GM10266 (cell line): Measurements from ENCODE around the gene MRPS5.

ENCODE experiments used
- DNase-seq: peaks from one replicate; pipeline ENCODE4 v3.0.0; 2012; ENCODE audit errors: extremely low spot score
- CTCF ChIP-seq: IDR thresholded peaks from 2 replicates; pipeline ENCODE4 v1.5.1; 2012; ENCODE audit warnings: mild to moderate bottlenecking, low read depth; ENCODE audit not compliant: control insufficient read depth, insufficient read depth; ENCODE audit errors: missing control alignments

Gene MRPS5

GRCh38 chr2:95076705-95077529 is 44.7 kb downstream of the MRPS5 start:
- TF ChIP-seq CTCF: peak; percentile 92
- peak; percentile 78 for DNase-seq

- DNase-seq: no peak
- no peak for TF ChIP-seq CTCF
These were observed 46.0 kb downstream of the MRPS5 start for GRCh38 chr2:95075440-95076132.

GRCh38 chr2:95074663-95075439 is 46.8 kb downstream of the MRPS5 start:
- no peak for DNase-seq
- TF ChIP-seq CTCF: no peak

GRCh38 chr2:95073856-95074662 is 47.5 kb downstream of the MRPS5 start:
- TF ChIP-seq CTCF: no peak

GRCh38 chr2:95072424-95072823 is 49.2 kb downstream of the MRPS5 start:
- no peak for DNase-seq
- no peak for TF ChIP-seq CTCF

More at GRCh38 chr2:95073856-95074662, 47.5 kb downstream of the MRPS5 start:
- DNase-seq: no peak

- DNase-seq: no peak
- no peak for TF ChIP-seq CTCF
These were observed 49.8 kb downstream of the MRPS5 start for GRCh38 chr2:95071856-95072255.
